HL-60 (cell line): Measurements from ENCODE around the gene LYAR.

Experiments used
- GABPA ChIP-seq: IDR thresholded peaks from 2 replicates; pipeline ENCODE4 v1.6.1; 2012; ENCODE audit warnings: low read depth
- POLR2AphosphoS5 ChIP-seq: IDR thresholded peaks from 2 replicates; pipeline ENCODE4 v1.6.1; 2012; ENCODE audit warnings: low read depth
- REST ChIP-seq: IDR thresholded peaks from 2 replicates; pipeline ENCODE4 v1.6.1; 2012; ENCODE audit warnings: low read depth; ENCODE audit not compliant: insufficient replicate concordance
- SPI1 ChIP-seq: IDR thresholded peaks from 2 replicates; pipeline ENCODE4 v1.6.1; 2012; ENCODE audit warnings: low read depth, mild to moderate bottlenecking, borderline replicate concordance
- TF ChIP-seq, protein P1 (sequence below): IDR thresholded peaks from one replicate; pipeline ENCODE4 v1.5.1; 2011; ENCODE audit warnings: low read length, control low read depth, inconsistent platforms; ENCODE audit not compliant: insufficient read depth

- TF ChIP-seq, protein P1, sequence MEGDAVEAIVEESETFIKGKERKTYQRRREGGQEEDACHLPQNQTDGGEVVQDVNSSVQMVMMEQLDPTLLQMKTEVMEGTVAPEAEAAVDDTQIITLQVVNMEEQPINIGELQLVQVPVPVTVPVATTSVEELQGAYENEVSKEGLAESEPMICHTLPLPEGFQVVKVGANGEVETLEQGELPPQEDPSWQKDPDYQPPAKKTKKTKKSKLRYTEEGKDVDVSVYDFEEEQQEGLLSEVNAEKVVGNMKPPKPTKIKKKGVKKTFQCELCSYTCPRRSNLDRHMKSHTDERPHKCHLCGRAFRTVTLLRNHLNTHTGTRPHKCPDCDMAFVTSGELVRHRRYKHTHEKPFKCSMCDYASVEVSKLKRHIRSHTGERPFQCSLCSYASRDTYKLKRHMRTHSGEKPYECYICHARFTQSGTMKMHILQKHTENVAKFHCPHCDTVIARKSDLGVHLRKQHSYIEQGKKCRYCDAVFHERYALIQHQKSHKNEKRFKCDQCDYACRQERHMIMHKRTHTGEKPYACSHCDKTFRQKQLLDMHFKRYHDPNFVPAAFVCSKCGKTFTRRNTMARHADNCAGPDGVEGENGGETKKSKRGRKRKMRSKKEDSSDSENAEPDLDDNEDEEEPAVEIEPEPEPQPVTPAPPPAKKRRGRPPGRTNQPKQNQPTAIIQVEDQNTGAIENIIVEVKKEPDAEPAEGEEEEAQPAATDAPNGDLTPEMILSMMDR = no peak
- TF ChIP-seq POLR2AphosphoS5 (no peak), SPI1 (no peak), REST (no peak), GABPA (no peak)
Measured at GRCh38 chr4:4245172-4245571, 44.8 kb downstream of the LYAR start.
